CD4-positive, alpha-beta T cell treated with Interleukin-4 for 4 hours (primary cell): ENCODE results near the gene ZC3HAV1L.
"Not testable (repeated sequence)": the region's sequence is repeated elsewhere in the genome, so short reads cannot be mapped to it uniquely, and the experiment has no call there.

ENCODE experiments used
- DNase-seq: peaks from one replicate; pipeline ENCODE4 v3.0.0-alpha.2; 2020

ZC3HAV1L gene

GRCh38 chr7:139011373-139011772 is 24.5 kb downstream of the ZC3HAV1L start:
- no peak for DNase-seq

- DNase-seq: no peak
Measured at GRCh38 chr7:139004321-139005090, 31.3 kb downstream of the ZC3HAV1L start.

GRCh38 chr7:138999414-138999813 is 36.4 kb downstream of the ZC3HAV1L start:
- no peak for DNase-seq

GRCh38 chr7:138992052-138992531 is 43.8 kb downstream of the ZC3HAV1L start:
- no peak for DNase-seq

GRCh38 chr7:138987686-138988085 is 48.2 kb downstream of the ZC3HAV1L start:
- DNase-seq: no peak

- DNase-seq: no peak
Measured at GRCh38 chr7:138982204-138982623, 53.6 kb downstream of the ZC3HAV1L start.

- DNase-seq: peak; percentile 19
Measured at GRCh38 chr7:138981332-138982203, 54.3 kb downstream of the ZC3HAV1L start, which contains the start of gene KIAA1549. KIAA1549 (minus strand) TSS chr7:138981389; CDS start chr7:138981269, 120 bp downstream.

- DNase-seq: no peak
Measured at GRCh38 chr7:138980563-138981291, 55.1 kb downstream of the ZC3HAV1L start.

- DNase-seq: no peak
Measured at GRCh38 chr7:138979988-138980562, 55.8 kb downstream of the ZC3HAV1L start.

- no peak for DNase-seq
Measured at GRCh38 chr7:138979226-138979979, 56.4 kb downstream of the ZC3HAV1L start.

- DNase-seq: no peak
Measured at GRCh38 chr7:138978541-138979184, 57.2 kb downstream of the ZC3HAV1L start.

- DNase-seq: not testable (repeated sequence)
Measured at GRCh38 chr7:138976161-138976560, 59.7 kb downstream of the ZC3HAV1L start.
